ENCODE data around the gene COL20A1.

GRCh38 chr20:63315240-63315689 is 22.3 kb downstream of the COL20A1 start:
- TF ChIP-seq CTCF (IDR thresholded peaks at IDR 0.05), result no peak
- no peak for TF ChIP-seq POLR2A (IDR thresholded peaks at IDR 0.05)

Measured in tibial nerve (tissue), 3 donors.